Measurements from ENCODE around the gene LNPK.

GRCh38 chr2:176024083-176024482 lies 22.0 kb upstream of the LNPK start:
- TF ChIP-seq POLR2A (IDR thresholded peaks at IDR 0.05) (no peak), POLR2AphosphoS5 (IDR thresholded peaks at IDR 0.05) (no peak), CTCF (IDR thresholded peaks at IDR 0.05) (no peak), EP300 (IDR thresholded peaks at IDR 0.05) (no peak)
